NCI-H510A (cell line): ENCODE measurements around the gene LDLRAD4.

Source experiments
- DNase-seq: peaks from one replicate; lab custom pipeline; 2025; lab: John Stamatoyannopoulos, UW

LDLRAD4 gene

DNA sequence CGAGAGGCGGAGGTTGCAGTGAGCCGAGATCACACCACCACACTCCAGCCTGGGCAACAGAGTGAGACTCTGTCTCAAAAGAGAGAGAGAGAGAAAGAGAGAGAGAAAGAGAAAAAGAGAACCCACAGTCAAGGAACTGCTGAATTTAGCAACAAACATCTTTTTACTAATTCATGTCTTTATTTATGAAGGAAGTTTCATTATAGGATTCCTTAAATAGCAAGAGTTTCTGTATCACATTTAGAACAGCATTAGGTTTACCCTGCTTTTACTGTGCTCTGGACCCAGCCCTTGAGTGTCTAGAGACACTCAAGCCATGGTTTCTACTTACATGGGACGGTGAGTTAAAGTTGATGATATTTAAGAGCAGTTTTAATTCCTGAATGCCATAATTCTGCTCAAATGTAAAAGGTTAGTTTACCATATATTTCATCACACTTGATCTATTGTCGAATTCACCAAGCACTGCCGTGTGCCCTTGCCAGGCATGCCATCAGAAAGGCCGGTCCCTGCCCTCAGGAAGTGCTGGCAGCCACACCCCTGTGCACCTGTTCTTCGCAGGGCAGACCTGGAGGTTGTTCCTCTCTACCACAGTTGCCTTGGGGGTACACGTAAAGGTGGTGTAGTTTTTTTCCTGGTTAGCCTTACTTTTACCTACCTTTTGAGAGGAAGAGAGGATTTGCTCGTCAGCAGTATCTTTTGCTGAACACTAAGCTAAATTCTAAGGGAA, 153.3 kb downstream of the LDLRAD4 start:
- no peak for DNase-seq

GRCh38 chr18:13372531-13372951, 154.0 kb downstream of the LDLRAD4 start:
- DNase-seq = no peak

GRCh38 chr18:13374096-13374467, 155.5 kb downstream of the LDLRAD4 start:
- DNase-seq = no peak

DNA sequence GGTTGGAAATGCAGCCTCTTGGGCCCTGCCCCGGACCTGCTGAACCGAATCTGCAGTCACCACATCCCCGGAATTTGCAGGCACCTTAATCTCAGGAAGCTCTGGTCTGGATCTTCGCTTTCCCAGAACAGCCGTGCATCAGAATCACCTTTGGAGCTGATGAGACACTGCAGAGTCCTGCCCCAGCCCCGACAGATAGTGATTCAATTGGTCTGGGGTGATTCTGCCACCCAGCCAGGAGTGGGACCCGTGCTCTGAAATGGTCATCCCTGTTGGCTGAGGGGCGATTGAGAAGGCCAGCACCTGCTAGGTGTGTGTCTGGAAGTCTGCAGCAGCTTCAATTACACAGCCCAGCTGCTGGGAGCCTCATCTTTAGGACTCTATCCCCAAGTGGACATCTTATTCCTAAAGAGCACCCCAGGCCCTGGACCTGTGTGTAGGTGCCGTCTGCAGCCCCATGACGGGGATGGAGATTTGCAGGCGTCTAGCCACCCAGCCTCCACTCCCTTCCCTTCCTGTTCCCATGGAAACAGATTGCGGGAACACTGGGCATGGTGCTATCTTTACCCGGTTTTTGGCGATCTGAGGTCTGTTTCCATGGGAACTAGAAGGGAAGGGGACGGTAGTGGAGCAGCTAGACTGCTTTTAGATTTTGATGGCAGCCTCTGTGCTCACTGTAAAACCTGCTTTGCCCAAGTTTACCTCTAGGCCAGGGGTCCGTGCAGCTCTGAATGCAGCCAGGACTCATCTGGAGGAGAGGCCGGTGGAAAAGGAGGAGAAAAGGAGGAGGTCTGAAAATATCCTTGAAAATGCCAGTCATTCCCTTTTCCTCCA, 156.1 kb downstream of the LDLRAD4 start:
- DNase-seq = no peak

GRCh38 chr18:13375302-13376255, 157.0 kb downstream of the LDLRAD4 start:
- no peak for DNase-seq

DNA sequence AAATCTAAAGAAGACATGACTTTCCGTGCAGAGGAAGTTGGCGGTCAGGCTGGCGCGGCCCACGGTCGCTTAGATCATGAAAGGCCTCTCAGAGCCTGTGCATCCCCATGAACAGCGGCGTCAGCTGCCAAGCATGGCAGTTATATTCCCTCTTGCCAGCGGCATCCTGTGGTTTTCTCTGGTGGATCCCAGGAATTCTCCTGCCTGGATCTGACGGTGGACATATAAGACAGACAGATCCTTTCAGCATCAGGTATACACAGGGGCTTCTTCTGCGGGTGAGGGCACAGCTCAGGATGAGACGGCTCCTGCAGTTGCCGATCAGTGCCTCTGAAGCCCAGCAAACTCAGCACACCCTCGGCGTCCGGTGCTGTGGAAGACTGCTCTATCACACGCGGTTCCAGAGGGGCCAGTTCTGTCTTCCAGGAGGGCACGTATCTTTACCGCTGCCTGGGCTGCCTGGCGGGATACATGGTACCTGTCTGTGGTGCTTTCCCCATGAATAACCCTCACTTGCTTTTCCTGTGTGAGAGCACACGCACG, 157.8 kb downstream of the LDLRAD4 start:
- no peak for DNase-seq

- peak; percentile 43 for DNase-seq
Observed at GRCh38 chr18:13376841-13377351, 158.3 kb downstream of the LDLRAD4 start.

GRCh38 chr18:13377496-13377895, 158.9 kb downstream of the LDLRAD4 start:
- no peak for DNase-seq

- no peak for DNase-seq
Observed at GRCh38 chr18:13378150-13378549, 159.6 kb downstream of the LDLRAD4 start.

DNA sequence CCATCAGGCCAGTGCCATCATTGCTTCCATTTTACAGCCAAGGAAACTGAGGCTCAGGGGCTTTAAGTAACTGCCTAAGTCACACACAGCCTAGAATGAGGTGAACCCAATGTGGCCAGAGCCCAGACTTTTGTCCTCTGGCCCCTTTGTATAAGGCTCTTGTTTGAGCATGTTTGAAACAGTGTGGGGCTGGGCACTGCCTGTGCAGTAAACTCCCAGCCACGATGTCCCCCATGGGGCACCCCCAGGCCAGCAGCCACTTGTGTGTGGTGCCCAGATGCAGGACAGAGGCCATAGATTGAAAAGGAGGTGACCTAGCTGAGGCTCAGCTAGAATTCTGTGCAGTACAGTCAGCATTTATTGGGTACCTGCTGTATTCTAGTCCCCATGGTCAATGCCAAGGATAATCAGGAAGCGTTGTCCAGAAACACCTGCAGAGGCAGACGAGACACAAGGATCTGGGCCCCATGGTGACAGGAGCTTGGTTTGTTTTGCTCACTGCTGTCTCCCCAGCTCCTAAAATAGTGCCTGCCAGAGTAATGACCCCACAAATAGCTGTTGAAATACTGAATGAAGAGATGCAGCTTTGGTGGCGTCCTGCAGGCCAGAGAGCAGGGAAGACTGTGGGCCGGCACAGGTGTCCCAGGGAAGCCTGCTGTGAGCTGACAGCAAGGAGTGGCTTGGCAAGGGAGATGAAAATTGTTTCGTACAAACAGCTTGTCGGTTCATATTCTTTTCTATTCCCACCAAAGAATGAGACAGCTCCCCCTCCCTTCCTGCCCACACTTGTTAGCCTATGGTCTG, 160.7 kb downstream of the LDLRAD4 start:
- DNase-seq = no peak

DNA sequence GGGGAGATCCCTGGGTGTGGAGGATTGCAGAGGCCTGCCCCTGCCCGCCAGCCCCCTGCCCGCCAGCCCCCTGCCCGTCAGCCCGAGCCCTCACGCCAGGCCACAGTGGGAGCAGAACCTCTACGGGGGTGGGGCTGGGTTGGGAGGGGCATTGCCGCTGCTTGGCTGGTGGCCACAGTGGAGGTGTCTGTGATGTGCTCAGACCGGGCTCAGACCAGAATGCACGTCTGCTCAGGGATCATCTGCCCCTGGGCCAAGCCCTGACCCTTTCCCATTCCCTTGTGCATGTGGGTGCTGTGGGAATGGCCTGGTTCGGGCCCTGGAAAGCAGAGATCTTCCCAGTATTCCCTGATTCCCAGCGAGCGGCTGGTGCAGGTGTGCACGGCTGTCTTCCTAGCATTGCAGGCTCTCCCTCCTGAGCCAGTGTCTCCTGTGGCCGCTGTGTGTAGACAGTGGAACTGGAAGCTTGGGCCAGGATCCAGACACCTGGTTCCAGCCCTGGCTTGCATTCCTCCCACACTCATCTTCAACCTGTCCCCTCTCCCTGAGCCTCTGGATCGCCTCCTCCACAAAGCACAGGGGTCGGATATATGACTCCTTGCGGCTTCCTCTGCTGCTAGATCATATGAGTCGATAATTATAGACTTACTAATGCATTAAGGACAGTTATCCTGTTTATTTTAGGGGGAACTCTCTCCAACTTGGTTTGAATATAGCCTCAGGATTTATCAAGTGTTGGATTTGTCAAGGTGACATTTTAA, 161.6 kb downstream of the LDLRAD4 start:
- DNase-seq = no peak

DNA sequence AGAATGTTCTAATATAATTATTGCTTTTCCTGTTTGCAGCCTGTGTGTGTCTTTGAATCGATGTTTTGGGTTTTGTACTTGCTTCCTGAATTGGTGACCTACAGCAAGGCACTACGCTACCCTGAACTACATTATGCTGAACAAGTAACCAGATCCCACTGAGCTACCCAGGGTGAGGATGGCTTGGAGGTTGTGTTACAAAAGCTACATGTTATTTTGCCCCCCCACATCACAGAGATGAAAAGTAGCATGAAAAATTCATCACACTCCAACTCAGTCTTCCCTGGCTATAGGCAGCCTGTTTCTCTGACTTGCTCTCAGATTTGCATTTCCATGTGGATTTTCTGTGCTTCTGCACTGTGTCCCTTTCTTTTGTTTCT, 162.1 kb downstream of the LDLRAD4 start:
- no peak for DNase-seq

DNA sequence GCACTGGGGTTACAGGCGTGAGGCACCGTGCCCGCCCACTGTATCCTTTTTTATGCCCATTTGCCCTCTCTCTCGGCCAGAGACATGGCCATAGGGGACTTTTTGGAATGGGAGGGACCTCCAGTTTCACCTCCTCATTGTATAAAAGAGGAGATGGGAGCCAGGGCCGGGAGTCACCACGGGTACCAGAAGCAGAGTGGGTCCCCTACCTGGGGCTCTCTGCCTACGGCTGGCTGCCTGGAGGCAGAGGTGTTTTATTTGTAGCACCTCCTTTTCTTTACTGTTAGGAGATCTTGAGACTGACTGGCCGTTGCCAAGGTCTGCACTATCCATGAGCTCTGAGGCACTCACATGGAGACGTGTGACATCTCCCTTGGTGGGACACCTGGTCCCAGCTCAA, 162.8 kb downstream of the LDLRAD4 start:
- no peak for DNase-seq

- no peak for DNase-seq
Observed at GRCh38 chr18:13381944-13382365, 163.4 kb downstream of the LDLRAD4 start.

DNA sequence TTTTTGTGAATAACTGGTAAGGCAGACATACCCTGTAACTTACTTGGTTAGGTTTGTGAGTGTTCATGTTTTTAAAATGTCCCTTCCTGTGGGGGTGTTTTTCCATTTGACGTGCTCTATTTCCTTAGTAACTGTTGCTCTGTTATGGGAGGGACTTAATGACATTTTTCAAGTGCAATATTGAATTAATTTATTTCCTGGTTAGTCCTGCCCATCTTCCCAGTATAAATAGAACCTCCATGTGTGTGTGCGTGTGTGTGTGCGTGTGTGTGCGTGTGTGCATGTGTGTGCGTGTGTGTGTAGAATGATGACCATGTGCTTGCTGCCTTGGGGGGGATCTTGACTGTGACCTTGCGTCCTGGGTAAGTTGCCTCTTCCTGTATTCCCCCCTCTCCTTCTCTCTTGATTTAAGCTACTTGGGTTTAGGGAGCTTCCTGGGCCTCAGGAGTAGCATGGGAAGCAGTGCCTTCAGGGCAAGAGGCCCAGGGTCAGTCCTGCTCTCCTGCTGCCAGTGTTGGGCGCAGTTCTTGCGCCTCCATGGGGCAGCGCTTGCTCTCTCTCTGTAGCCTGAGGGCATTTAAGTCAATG, 163.9 kb downstream of the LDLRAD4 start:
- no peak for DNase-seq

GRCh38 chr18:13382954-13383827, 164.6 kb downstream of the LDLRAD4 start:
- no peak for DNase-seq

DNA sequence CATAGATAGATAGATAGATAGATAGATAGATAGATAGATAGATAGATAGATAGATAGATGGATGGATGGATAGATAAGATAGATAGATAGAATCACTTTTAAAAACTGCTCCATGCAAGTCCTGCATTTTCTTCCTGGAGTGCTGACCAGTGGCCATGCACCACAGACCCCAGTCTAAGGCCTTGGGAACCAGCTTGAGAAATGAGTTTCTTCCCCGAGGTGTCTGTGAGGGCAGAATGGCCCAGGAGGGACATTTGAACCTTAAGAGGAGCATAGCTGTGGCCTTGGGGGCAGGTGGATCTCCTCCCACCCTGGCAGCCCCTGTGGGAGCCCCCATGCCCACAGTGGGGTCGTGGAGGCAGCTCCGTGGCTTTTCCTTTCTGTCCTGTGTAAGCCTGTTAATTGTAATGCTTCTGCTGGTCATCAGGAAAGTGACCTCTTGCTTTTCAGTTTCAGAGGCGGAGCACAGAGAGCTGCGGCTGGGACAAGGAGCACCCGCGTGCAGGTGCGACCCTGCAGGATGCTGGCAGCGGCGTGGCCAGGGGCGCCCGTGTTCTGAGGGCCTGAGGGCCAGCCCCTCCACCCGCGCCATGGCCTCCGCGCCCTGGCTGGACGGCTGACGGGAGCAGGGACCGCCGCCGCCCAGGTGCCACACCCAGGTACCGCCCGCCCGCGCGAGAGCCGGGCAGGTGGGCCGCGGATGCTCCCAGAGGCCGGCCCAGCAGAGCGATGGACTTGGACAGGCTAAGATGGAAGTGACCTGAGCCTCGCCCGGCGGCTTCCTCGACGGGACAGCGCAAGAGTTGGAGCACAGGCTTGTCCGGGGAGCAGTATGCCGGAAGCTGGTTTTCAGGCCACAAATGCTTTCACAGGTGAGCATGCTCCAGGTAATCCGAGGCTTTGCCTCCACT, 168.6 kb downstream of the LDLRAD4 start:
- DNase-seq = no peak
